Measurements from ENCODE around the gene BIRC7. TPM values are rescaled to one million over a fixed set of nuclear protein-coding genes. Genes with fewer than 3 reads are reported as not detected.

The BIRC7 gene
- total and polyA plus RNA-seq, 2 of the 4 experiments (the other 2 are of a cell fraction) = not detected

- WGBS, 2 experiments (ENCODE audit: extremely low coverage in 2 of 2, insufficient read length in 1 of 2) = 93% methylated on average over 17 of the region's 20 CpGs; no CpG with 5 or more reads in 1 of the 2 experiments
- Histone ChIP-seq H4K20me1 (ENCODE audit: insufficient read depth, low read length) (peaks cover 74% of the 10 kb centered on the region), H3K27me3 (ENCODE audit: control insufficient read depth, insufficient read depth, low read length) (no peaks in the 10 kb centered on the region), H2BK5ac (ENCODE audit: low read depth, low read length, poor library complexity, severe bottlenecking) (no peak overlapping the region), H3K9me1 (ENCODE audit: insufficient read depth, low read length) (peaks cover 6% of the 10 kb centered on the region; the same call in 1 of the 2 replicates), H2AK9ac (replicated peaks; ENCODE audit: low read depth, low read length, poor library complexity) (no peak overlapping the region), H3K4me3 (ENCODE audit: insufficient read depth, low read depth, low read length) (no peak overlapping the region), H3K4ac (ENCODE audit: low read depth, low read length) (no peak overlapping the region), H2BK120ac (ENCODE audit: low read depth, low read length) (no peak overlapping the region), H3K4me1 (ENCODE audit: control insufficient read depth, insufficient read depth, low read length) (peaks cover 12% of the 10 kb centered on the region), H3K56ac (ENCODE audit: extremely low read depth, insufficient read depth, low read length) (no peak overlapping the region), H3K18ac (ENCODE audit: low read depth, low read length) (no peak overlapping the region), H4K8ac (ENCODE audit: low read depth in 2 of 2, low read length in 2 of 2) (no peak overlapping the region), H2AFZ (replicated peaks; ENCODE audit: low read length, poor library complexity) (no peak overlapping the region), H3K9me3 (ENCODE audit: control insufficient read depth, insufficient read depth, low read length) (no peaks in the 10 kb centered on the region), H3K27ac (ENCODE audit: insufficient read depth, low read length) (no peak overlapping the region), H2AK5ac (ENCODE audit: low read depth, low read length) (no peak overlapping the region), H3K23ac (ENCODE audit: low read depth, low read length) (no peak overlapping the region), H3K14ac (replicated peaks; ENCODE audit: low read depth, low read length) (no peak overlapping the region), H4K5ac (ENCODE audit: low read depth, low read length) (no peak overlapping the region), H2BK15ac (ENCODE audit: low read depth, low read length) (no peak overlapping the region), H3K4me2 (ENCODE audit: low read depth, low read length) (no peak overlapping the region), H2BK20ac (ENCODE audit: low read depth, low read length) (no peak overlapping the region), H3K9ac (ENCODE audit: low read depth, low read length) (no peak overlapping the region), H4K91ac (ENCODE audit: insufficient read depth, low read depth, low read length) (no peak overlapping the region), H3K79me1 (ENCODE audit: low read depth in 1 of 2, low read length in 2 of 2) (peaks cover 18 to 60% of the 10 kb centered on the region in 2 experiments), H3K36me3 (ENCODE audit: control insufficient read depth, insufficient read depth, low read length) (peaks cover 57% of the 10 kb centered on the region)
- dilution Hi-C loops (cut with HindIII; ENCODE audit: low sequenced_read_pairs, unreplicated experiment) = no loop called here
- BruUV-seq (replicated peaks) = no TSS peak
- ATAC-seq (ENCODE audit: low read depth) (no peak), DNase-seq (no peak)
- in situ Hi-C loops (cut with MboI; ENCODE audit: low sequenced_read_pairs) = no loop called here
- CTCF ChIA-PET = interaction anchor here (1.2 kb wide), 1 partner anchor 53 kb away, joined by 3 read pairs; no protein-coding TSS in a partner anchor
- intact Hi-C loops (cut with micrococcal nuclease) = no loop called here
- POLR2A ChIA-PET (ENCODE audit: unreplicated experiment) = no interaction called here
- TF ChIP-seq NFE2L2 (IDR thresholded peaks at IDR 0.05; ENCODE audit: low read depth, low read length) (no peak), CHD1 (IDR thresholded peaks at IDR 0.05; ENCODE audit: low read depth, low read length) (no peak), POLR2A (IDR thresholded peaks at IDR 0.05; ENCODE audit: low read depth, low read length) (no peak), FOS (IDR thresholded peaks at IDR 0.05; ENCODE audit: low read depth, low read length) (no peak), CTCF (conservative IDR thresholded peaks at IDR 0.05; ENCODE audit: low read depth, low read length) (no peak), BHLHE40 (IDR thresholded peaks at IDR 0.05; ENCODE audit: low read depth, low read length) (no peak)
Measured at GRCh38 chr20:63276956-63277355, 41.3 kb downstream of the BIRC7 start.

Data from IMR-90 (cell line).